SK-N-SH (cell line): ENCODE measurements around the gene PIP4K2A.

Experiments
- CTCF ChIP-seq: fragments of 200-600 bp; sonication (generic); IDR thresholded peaks from 2 replicates; pipeline ENCODE4 v1.6.1; 2017; ENCODE audit warnings: antibody characterized with exemption, mild to moderate bottlenecking, moderate library complexity
- POLR2AphosphoS5 ChIP-seq: IDR thresholded peaks from 2 replicates; pipeline ENCODE4 v1.6.1; 2012; ENCODE audit warnings: low read depth, low read length
- RAD21 ChIP-seq: IDR thresholded peaks from 2 replicates; pipeline ENCODE4 v1.6.1; 2012; ENCODE audit warnings: mild to moderate bottlenecking, low read length
- RCOR1 ChIP-seq: fragments of 150-350 bp; IDR thresholded peaks from 2 replicates; pipeline ENCODE4 v1.6.1; 2017; ENCODE audit warnings: antibody characterized with exemption, low read length
- SMC3 ChIP-seq: IDR thresholded peaks from 2 replicates; pipeline ENCODE4 v1.6.1; 2012; ENCODE audit warnings: low read depth, low read length, improper control_type of control experiment
- YY1 ChIP-seq: IDR thresholded peaks from 2 replicates; pipeline ENCODE4 v1.4.0; 2012; ENCODE audit warnings: low read depth, mild to moderate bottlenecking

DNA sequence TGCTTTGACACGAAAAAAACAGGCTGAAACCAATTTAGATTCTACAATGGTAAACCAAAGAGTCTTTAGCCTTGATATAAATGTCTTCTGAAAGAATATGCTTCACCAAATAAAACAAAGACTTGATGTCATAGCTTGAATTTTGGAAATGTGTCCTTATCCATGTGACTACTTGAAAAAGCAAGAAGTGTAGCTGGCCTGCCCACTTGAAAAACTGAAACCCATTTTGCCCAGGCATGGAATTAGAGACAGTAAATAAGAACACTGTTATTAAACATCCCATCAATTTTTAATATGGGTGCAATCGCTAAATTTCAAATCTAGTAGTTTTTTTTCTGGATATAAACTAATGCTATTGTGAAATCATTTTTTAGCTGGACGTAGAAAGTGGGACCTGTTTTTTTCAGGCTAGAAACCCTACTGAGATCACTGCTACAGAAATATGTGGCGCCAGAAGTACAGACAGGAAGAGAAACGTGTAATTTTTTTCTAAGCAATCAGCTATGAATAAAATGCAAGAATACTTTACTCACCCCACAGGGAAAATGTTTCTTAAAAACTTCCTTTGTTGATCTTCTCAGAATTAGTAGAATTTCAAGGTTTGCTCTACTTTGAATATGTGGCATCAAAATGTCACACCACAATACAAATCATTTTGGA is 56.7 kb downstream of the PIP4K2A start:
- TF ChIP-seq CTCF = no peak
- TF ChIP-seq YY1 = no peak
- no peak for TF ChIP-seq RAD21
- TF ChIP-seq RCOR1 = no peak
- no peak for TF ChIP-seq POLR2AphosphoS5
- no peak for TF ChIP-seq SMC3
